ENCODE data around the gene MSANTD7. TPM values are rescaled to one million over a fixed set of nuclear protein-coding genes. Genes with fewer than 3 reads are reported as not detected.
"Not testable (repeated sequence)": the region's sequence is repeated elsewhere in the genome, so short reads cannot be mapped to it uniquely, and the experiment has no call there.

MSANTD7 gene
- polyA plus RNA-seq (2013, experiment 1 of 2), result 15.2 TPM
- 13.1 TPM for polyA plus RNA-seq (2013, experiment 2 of 2)

DNA sequence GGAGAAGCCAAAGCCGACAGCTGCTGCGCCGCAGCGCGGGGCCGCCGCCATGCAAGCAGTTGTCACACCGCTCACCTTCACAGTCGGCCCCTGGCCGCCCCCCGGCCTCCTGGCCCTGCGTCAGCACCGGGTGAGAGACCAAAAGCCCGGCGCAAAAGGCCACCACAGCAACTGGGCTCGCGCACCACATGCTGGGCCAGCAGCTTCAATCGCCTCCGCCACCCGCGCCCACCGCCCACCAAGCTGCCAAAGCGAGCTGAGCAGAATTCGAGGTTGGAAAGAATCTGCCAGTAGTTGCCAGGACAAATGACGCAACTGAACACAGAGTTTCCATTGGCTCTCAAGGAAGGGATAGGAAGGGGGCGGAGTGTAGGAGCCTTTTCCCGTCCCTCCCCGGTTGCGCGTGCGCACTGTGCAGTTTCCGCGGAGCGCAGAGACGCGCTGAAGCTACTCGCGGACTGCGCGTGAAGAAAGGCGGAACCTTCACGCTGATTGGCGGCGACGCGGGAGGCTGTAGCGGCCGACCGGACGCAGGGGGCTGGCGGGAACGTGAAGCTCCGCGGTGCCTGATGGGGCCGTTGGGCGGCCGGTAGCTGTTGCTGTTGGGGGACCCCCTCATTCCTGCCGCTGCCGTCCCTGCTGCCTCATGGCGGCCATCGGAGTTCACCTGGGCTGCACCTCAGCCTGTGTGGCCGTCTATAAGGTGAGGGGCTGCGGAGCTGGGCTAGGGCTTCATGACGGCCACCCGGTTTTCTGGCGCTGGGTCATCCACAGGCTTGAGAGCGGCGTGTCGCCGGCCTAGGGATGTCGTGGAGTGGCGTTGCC, at the start of gene MSANTD7, which contains the start of the genes CDNF and HSPA14:
MSANTD7 (plus strand) TSS at position 550 of the 825 bp plus-strand sequence. CDS start 3,979 bp downstream, outside the sequence.
CDNF (minus strand) TSS at position 281 of the 825 bp plus-strand sequence; CDS start at position 190, 91 bp downstream.
HSPA14 (plus strand) TSS at position 550 of the 825 bp plus-strand sequence; CDS start at position 647, 97 bp downstream.
- Histone ChIP-seq H3K4me3 (ENCODE audit: low read length) (peak within 1 kb of the TSS; percentile 97), H3K27ac (ENCODE audit: low read depth, low read length) (peak within 1 kb of the TSS; percentile 98), H3K27me3 (ENCODE audit: insufficient read depth, low read length) (no peaks in the 10 kb centered on the region), H3K36me3 (ENCODE audit: insufficient read depth, low read length) (peaks cover 31% of the 10 kb centered on the region), H3K9me3 (ENCODE audit: insufficient read depth, low read depth, low read length) (no peaks in the 10 kb centered on the region), H3K9ac (ENCODE audit: low read depth, low read length) (peak within 1 kb of the TSS; percentile 97), H3K4me1 (ENCODE audit: insufficient read depth, low read length) (peaks cover 13% of the 10 kb centered on the region; the same call in 1 of the 2 replicates)
- under 1% methylated on average over 72 of the region's 72 CpGs for WGBS

DNA sequence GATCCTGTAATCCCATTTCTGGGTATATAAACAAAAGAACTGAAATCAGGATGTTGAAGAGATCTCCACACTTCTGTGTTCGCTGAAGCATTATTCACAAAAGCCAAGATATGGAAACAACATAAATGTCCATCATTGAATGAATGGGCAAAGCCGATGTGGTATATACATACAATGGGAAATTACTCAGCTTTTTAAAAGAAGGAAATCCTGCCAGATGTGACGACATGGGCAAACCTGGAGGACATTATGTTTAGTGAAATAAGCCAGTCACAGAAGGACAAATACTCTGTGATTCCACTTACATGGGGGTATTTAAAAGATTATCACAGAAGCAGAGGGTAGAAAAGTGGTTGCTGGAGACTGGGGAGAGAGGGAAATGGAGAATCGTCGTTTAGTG, 39.5 kb upstream of the MSANTD7 start:
- WGBS, result 62% methylated on average over 3 of the region's 5 CpGs
- no peaks in the 10 kb centered on the region for H3K36me3 ChIP-seq (ENCODE audit: insufficient read depth, low read length)
- no peaks in the 10 kb centered on the region for H3K9me3 ChIP-seq (ENCODE audit: insufficient read depth, low read depth, low read length)
- H3K4me3 ChIP-seq (ENCODE audit: low read length), result no peak overlapping the region
- H3K9ac ChIP-seq (ENCODE audit: low read depth, low read length), result no peak overlapping the region
- no peaks in the 10 kb centered on the region for H3K4me1 ChIP-seq (ENCODE audit: insufficient read depth, low read length)
- H3K27me3 ChIP-seq (ENCODE audit: insufficient read depth, low read length), result no peaks in the 10 kb centered on the region
- no peak overlapping the region for H3K27ac ChIP-seq (ENCODE audit: low read depth, low read length)

- no peak overlapping the region for H3K9ac ChIP-seq (ENCODE audit: low read depth, low read length)
- H3K4me1 ChIP-seq (ENCODE audit: insufficient read depth, low read length), result no peaks in the 10 kb centered on the region
- WGBS, result 100% methylated on average over 1 of the region's 1 CpG
- no peaks in the 10 kb centered on the region for H3K9me3 ChIP-seq (ENCODE audit: insufficient read depth, low read depth, low read length)
- no peaks in the 10 kb centered on the region for H3K27me3 ChIP-seq (ENCODE audit: insufficient read depth, low read length)
- no peaks in the 10 kb centered on the region for H3K36me3 ChIP-seq (ENCODE audit: insufficient read depth, low read length)
- H3K27ac ChIP-seq (ENCODE audit: low read depth, low read length), result no peak overlapping the region
- H3K4me3 ChIP-seq (ENCODE audit: low read length), result no peak overlapping the region
Measured at GRCh38 chr10:14800397-14800796, 37.7 kb upstream of the MSANTD7 start.

GRCh38 chr10:14801723-14802122, 36.4 kb upstream of the MSANTD7 start:
- 90% methylated on average over 5 of the region's 5 CpGs for WGBS
- H3K27me3 ChIP-seq (ENCODE audit: insufficient read depth, low read length), result no peaks in the 10 kb centered on the region
- H3K4me1 ChIP-seq (ENCODE audit: insufficient read depth, low read length), result no peaks in the 10 kb centered on the region
- H3K27ac ChIP-seq (ENCODE audit: low read depth, low read length), result no peak overlapping the region
- no peaks in the 10 kb centered on the region for H3K9me3 ChIP-seq (ENCODE audit: insufficient read depth, low read depth, low read length)
- H3K9ac ChIP-seq (ENCODE audit: low read depth, low read length), result no peak overlapping the region
- H3K36me3 ChIP-seq (ENCODE audit: insufficient read depth, low read length), result no peaks in the 10 kb centered on the region
- no peak overlapping the region for H3K4me3 ChIP-seq (ENCODE audit: low read length)

DNA sequence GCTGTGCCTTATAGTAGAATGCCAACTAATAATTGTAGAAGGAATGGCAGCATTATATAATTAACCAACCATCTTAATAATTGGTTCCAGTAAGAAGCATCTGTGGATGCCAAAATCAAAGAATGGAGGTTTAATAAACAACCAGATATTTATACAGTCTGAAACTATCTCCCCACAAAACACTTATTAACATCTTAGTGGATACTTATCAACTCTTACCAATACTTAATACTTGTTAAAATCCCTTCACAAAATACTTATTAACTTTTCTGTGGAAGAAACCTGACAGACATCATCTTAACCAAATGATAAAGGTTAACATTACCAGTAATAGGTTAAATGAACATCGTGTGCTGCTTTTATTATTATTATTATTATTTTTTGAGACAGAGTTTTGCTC, 34.3 kb upstream of the MSANTD7 start:
- Histone ChIP-seq H3K4me3 (ENCODE audit: low read length) (no peak overlapping the region), H3K9ac (ENCODE audit: low read depth, low read length) (no peak overlapping the region), H3K4me1 (ENCODE audit: insufficient read depth, low read length) (no peaks in the 10 kb centered on the region), H3K36me3 (ENCODE audit: insufficient read depth, low read length) (no peaks in the 10 kb centered on the region), H3K9me3 (ENCODE audit: insufficient read depth, low read depth, low read length) (no peaks in the 10 kb centered on the region), H3K27me3 (ENCODE audit: insufficient read depth, low read length) (no peaks in the 10 kb centered on the region), H3K27ac (ENCODE audit: low read depth, low read length) (no peak overlapping the region)
- no CpG with 5 or more reads among the region's 1 CpG for WGBS

DNA sequence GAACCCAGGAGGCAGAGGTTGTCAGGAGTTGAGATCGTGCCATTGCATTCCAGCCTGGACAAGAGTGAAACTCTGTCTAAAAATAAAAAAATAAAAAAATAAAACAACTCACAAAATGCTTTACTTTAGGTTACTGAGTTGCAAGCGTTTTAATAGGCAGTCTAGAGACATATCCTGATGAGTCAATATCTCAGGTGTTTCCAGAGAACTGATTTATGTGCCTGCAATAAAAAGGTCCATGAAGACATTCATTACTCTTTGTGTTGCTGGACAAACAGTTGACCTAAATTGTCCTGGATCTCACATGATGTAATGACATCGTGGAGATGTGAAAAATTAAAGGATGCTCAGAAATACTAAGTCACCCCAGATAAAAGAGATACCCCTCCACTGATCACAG, 31.8 kb upstream of the MSANTD7 start:
- 87% methylated on average over 3 of the region's 3 CpGs for WGBS
- no peaks in the 10 kb centered on the region for H3K36me3 ChIP-seq (ENCODE audit: insufficient read depth, low read length)
- H3K4me3 ChIP-seq (ENCODE audit: low read length), result no peak overlapping the region
- no peaks in the 10 kb centered on the region for H3K9me3 ChIP-seq (ENCODE audit: insufficient read depth, low read depth, low read length)
- H3K4me1 ChIP-seq (ENCODE audit: insufficient read depth, low read length), result peaks cover 6% of the 10 kb centered on the region; the same call in 1 of the 2 replicates
- no peak overlapping the region for H3K27ac ChIP-seq (ENCODE audit: low read depth, low read length)
- H3K9ac ChIP-seq (ENCODE audit: low read depth, low read length), result no peak overlapping the region
- no peaks in the 10 kb centered on the region for H3K27me3 ChIP-seq (ENCODE audit: insufficient read depth, low read length)

DNA sequence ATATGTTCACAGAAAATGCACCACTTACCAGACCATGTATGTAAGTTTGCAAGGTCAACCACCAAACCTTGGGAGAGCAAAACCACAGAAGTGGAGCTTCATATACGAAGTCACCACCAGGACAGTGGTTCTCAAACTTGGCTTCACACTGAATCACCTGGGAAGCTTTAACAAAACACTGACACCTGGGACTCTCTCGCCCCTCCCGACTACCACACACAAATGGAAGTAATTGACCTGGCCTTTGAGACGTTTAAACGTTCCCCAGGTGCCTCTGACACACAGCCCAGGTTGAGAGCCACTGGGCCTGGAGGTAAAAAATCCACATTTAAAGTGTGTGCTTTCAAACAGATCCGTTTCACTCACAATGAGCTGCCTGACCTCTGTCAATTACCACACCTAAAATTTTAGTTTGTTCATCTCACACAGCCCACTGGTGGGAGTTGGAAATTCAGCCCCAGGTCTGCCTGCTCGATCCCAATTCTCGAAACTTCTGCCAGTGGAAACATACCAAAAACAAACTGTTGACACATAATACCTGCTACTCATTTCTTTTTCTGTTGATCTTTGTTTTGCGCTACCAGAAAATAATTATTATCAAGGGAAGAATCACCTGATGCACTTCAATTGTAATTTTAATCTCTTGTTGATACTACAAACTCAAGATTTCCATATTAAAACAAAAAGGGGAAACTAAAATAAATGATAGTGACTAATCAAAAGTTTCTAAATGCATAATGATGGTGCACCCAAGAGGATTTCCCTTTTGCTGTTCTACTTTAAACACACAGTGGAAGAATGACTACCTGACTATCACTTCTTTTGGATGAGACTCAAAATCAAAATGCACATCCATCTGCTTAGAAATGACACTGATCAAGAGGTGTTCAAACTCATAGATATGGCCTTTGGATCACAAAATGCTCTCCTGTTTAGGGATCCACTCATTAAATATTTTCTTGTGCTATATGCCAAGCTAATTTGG, 26.8 kb upstream of the MSANTD7 start:
- no peaks in the 10 kb centered on the region for H3K27me3 ChIP-seq (ENCODE audit: insufficient read depth, low read length)
- no peaks in the 10 kb centered on the region for H3K9me3 ChIP-seq (ENCODE audit: insufficient read depth, low read depth, low read length)
- H3K27ac ChIP-seq (ENCODE audit: low read depth, low read length), result no peak overlapping the region
- 82% methylated on average over 9 of the region's 9 CpGs for WGBS
- no peak overlapping the region for H3K4me3 ChIP-seq (ENCODE audit: low read length)
- H3K4me1 ChIP-seq (ENCODE audit: insufficient read depth, low read length), result peaks cover 9% of the 10 kb centered on the region; the same call in 1 of the 2 replicates
- no peaks in the 10 kb centered on the region for H3K36me3 ChIP-seq (ENCODE audit: insufficient read depth, low read length)
- no peak overlapping the region for H3K9ac ChIP-seq (ENCODE audit: low read depth, low read length)

DNA sequence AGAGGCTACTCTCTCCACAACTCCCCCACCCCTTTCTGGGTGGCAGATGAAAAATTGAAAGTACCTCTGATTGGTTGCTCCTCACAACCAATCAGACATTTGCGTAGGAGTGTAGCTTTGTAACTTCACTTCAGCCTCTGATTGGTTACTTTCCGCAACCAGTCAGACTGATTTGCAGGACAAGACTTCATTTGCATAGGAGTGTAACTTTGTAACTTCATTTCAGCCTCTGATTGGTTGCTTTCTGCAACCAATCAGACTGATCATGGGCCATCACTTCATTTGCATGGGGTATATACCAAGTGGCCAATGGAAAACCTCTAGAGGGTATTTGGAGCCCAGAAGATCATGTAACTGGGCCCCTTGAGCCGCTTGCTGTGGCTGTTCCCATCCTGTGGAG, 25.8 kb upstream of the MSANTD7 start:
- Histone ChIP-seq H3K9ac (ENCODE audit: low read depth, low read length) (no peak overlapping the region), H3K36me3 (ENCODE audit: insufficient read depth, low read length) (no peaks in the 10 kb centered on the region), H3K27ac (ENCODE audit: low read depth, low read length) (no peak overlapping the region), H3K4me1 (ENCODE audit: insufficient read depth, low read length) (peaks cover 9% of the 10 kb centered on the region; the same call in 1 of the 2 replicates), H3K4me3 (ENCODE audit: low read length) (no peak overlapping the region), H3K27me3 (ENCODE audit: insufficient read depth, low read length) (no peaks in the 10 kb centered on the region), H3K9me3 (ENCODE audit: insufficient read depth, low read depth, low read length) (no peaks in the 10 kb centered on the region)
- WGBS, result 96% methylated on average over 3 of the region's 3 CpGs

DNA sequence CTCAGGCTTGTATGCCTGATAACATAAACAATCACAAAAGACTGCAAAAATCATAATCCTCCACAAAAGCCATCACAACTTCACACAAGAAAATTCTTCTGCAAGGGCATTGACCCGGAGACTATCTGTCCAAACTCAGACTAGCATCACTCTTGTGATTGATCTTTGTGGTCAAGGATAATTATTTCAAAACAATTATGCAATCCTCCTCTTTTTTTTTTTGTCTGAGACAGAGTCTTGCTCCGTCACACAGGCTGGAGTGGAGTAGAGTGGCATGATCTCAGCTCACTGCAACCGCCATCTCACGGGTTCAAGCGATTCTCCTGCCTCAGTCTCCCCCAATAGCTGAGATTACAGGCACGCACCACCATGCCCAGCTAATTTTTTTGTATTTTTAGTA, 22.4 kb upstream of the MSANTD7 start:
- Histone ChIP-seq H3K4me3 (ENCODE audit: low read length) (no peak overlapping the region), H3K27ac (ENCODE audit: low read depth, low read length) (no peak overlapping the region), H3K36me3 (ENCODE audit: insufficient read depth, low read length) (no peaks in the 10 kb centered on the region), H3K9me3 (ENCODE audit: insufficient read depth, low read depth, low read length) (no peaks in the 10 kb centered on the region), H3K27me3 (ENCODE audit: insufficient read depth, low read length) (no peaks in the 10 kb centered on the region), H3K9ac (ENCODE audit: low read depth, low read length) (no peak overlapping the region), H3K4me1 (ENCODE audit: insufficient read depth, low read length) (peaks cover 9% of the 10 kb centered on the region; the same call in 1 of the 2 replicates)
- WGBS, result 98% methylated on average over 6 of the region's 6 CpGs

DNA sequence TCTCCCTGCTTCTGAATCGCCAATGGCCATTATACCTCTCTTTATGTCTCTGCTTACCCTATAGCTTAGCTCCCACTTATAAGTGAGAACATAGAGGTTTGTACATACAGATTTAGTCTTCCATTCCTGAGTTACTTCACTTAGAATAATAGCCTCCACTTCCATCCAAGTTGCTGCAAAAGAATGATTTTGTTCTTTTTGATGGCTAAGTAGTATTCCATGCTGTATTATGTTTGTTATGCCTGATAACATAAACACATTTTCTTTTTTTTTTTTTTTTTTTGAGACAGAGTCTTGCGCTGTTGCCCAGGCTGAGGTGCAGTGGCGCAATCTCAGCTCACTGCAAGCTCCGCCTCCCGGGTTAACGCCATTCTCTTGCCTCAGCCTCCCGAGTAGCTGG, 21.4 kb upstream of the MSANTD7 start:
- H3K27ac ChIP-seq (ENCODE audit: low read depth, low read length); H3K4me1 ChIP-seq (ENCODE audit: insufficient read depth, low read length); H3K9ac ChIP-seq (ENCODE audit: low read depth, low read length); H3K9me3 ChIP-seq (ENCODE audit: insufficient read depth, low read depth, low read length); H3K27me3 ChIP-seq (ENCODE audit: insufficient read depth, low read length); H3K4me3 ChIP-seq (ENCODE audit: low read length); H3K36me3 ChIP-seq (ENCODE audit: insufficient read depth, low read length): not testable (repeated sequence)
- WGBS, result 97% methylated on average over 7 of the region's 7 CpGs

All from HUES64 (cell line).